A673 (cell line): ENCODE results near the gene PDLIM3. TPM values are rescaled to one million over a fixed set of nuclear protein-coding genes. Genes with fewer than 3 reads are reported as not detected.

Source experiments
- BruUV-seq: library from RNA; stranded (reverse); fragments of 400-500 nt; replicated peaks from 2 replicates; lab custom pipeline; 2021; lab: Mats Ljungman, UMichigan
- CTCF ChIA-PET: fragments of 300-600 bp; sonication (Branson Sonifier 250); formaldehyde crosslinking; loops from one replicate; lab custom pipeline; 2022; ENCODE audit warnings: antibody characterized with exemption; lab: Charles Lee
- POLR2A ChIA-PET: fragments of 300-600 bp; sonication (Branson Sonifier 250); formaldehyde crosslinking; loops from one replicate; lab custom pipeline; 2022; ENCODE audit warnings: antibody characterized with exemption; ENCODE audit not compliant: low non-redundant PET; lab: Charles Lee
- DNase-seq: peaks from one replicate; pipeline ENCODE4 v3.0.0-alpha.2; 2015; ENCODE audit warnings: low spot score
- H3K27ac ChIP-seq: fragments of 200-600 bp; sonication (generic); 2 replicates; pipeline ENCODE4 v1.5.1; 2016; ENCODE audit warnings: mixed run types, low read depth, mild to moderate bottlenecking, mixed read lengths, antibody characterized with exemption, low read length; ENCODE audit not compliant: poor library complexity, severe bottlenecking
- H3K27me3 ChIP-seq: fragments of 200-600 bp; sonication (generic); replicated peaks from 2 replicates; pipeline ENCODE4 v1.6.1; 2017; ENCODE audit warnings: mixed run types, low read depth, mild to moderate bottlenecking, mixed read lengths, antibody characterized with exemption, low read length; ENCODE audit not compliant: insufficient read depth, poor library complexity
- H3K36me3 ChIP-seq: fragments of 200-600 bp; sonication (generic); 2 replicates; pipeline ENCODE4 v1.6.1; 2016; ENCODE audit warnings: mixed run types, mild to moderate bottlenecking, mixed read lengths, antibody characterized with exemption, low read length; ENCODE audit not compliant: insufficient read depth, poor library complexity, severe bottlenecking
- H3K4me1 ChIP-seq: fragments of 200-600 bp; sonication (generic); 2 replicates; pipeline ENCODE4 v1.6.1; 2017; ENCODE audit warnings: mixed run types, mild to moderate bottlenecking, mixed read lengths, antibody characterized with exemption, low read length; ENCODE audit not compliant: insufficient read depth, poor library complexity, severe bottlenecking
- H3K4me3 ChIP-seq: fragments of 200-600 bp; sonication (generic); 2 replicates; pipeline ENCODE4 v1.5.1; 2016; ENCODE audit warnings: low read depth, mixed run types, mild to moderate bottlenecking, mixed read lengths, low read length; ENCODE audit not compliant: poor library complexity, severe bottlenecking
- H3K9me3 ChIP-seq: fragments of 200-600 bp; sonication (generic); 2 replicates; pipeline ENCODE4 v1.6.1; 2016; ENCODE audit warnings: mixed run types, low read depth, mild to moderate bottlenecking, mixed read lengths, antibody characterized with exemption, low read length; ENCODE audit not compliant: poor library complexity, severe bottlenecking
- CTCF ChIP-seq: fragments of 300-800, 200-600 bp; sonication (generic); conservative IDR thresholded peaks from 2 replicates; pipeline ENCODE4 v1.5.1; 2017; ENCODE audit warnings: low read depth, mild to moderate bottlenecking, antibody characterized with exemption, low read length, moderate library complexity, mixed read lengths
- EZH2 ChIP-seq: fragments of 200-600 bp; sonication (generic); IDR thresholded peaks from 2 replicates; pipeline ENCODE4 v1.6.1; 2017; ENCODE audit warnings: borderline replicate concordance, low read depth, mild to moderate bottlenecking, mixed read lengths, antibody characterized with exemption, low read length; ENCODE audit not compliant: poor library complexity, severe bottlenecking
- intact Hi-C: fragments of 100-400 bp; cut with micrococcal nuclease; formaldehyde crosslinking; loops from one replicate; pipeline ENCODE4 v1.10.0; 2022; ENCODE audit not compliant: unreplicated experiment
- total RNA-seq: library from RNA; stranded (reverse); gene quantifications from 2 replicates; pipeline ENCODE4 v1.2.3, GENCODE V29; 2021

Gene PDLIM3
- total RNA-seq, 1 experiment from 2014 or later = not detected

DNA sequence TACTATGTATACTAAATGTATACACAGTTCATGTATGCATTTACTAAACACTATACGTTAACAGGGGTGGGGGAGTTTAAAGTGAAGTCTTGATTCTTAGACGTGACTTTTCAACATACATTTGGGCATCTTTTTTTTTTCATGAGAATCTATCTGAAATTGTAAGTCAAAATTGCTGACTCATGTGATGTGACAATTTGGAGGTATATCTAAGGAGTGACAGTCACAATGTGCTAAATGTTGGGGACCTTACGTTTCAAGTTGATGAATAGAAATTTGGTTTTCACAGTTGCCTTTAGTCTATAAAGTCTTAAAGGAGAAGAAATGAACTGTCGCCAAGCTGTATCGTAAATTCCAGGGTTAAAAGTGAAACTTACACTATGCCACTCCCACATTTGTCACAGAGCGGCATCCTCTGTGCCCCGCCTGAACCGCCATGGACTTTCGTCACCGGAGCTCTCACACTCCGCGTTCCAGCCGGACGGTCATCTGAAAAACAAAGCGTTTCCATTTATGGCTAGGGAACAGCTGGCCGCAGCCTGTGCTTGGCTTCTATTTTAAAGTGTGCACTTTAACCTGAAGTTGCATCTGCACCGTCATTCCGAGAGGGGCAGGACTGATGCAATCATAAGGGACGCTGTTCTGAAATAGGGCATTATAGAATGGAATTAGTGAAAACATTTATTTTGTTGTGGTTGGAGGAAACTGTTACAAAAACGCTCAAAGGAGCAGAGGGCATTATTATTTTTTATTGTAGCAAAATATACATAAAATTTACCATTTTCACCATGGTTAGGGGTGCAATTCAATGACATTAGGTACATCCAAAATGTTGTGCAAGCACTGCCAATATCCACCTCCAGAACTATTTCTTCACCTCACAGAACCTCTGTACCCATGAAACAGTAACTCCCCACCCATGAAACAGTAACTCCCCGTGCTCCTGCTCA, 30.9 kb downstream of the PDLIM3 start:
- DNase-seq = peak; percentile 56

DNA sequence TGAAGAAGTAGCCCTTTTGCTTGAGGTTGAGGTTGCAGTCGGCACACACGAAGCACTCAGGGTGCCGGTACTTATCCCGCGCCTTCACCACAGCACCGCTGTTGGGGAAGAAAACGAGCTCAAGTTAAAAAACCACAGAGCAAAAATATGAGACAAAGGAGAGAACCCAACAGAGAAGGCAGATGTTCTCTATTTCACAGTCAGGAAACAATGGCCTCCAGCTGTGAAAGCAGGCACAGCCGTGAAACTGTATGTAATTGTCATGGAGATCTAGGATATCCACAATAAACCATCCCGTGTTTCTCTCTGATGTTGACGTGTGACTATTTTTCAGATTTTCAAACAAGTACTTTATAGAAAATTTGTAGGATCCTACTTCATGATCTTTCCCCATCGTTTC, 32.9 kb downstream of the PDLIM3 start:
- Histone ChIP-seq H3K36me3 (no peaks in the 10 kb centered on the region), H3K4me1 (no peaks in the 10 kb centered on the region), H3K4me3 (no peak overlapping the region), H3K9me3 (no peaks in the 10 kb centered on the region), H3K27me3 (no peaks in the 10 kb centered on the region), H3K27ac (no peak overlapping the region)
- intact Hi-C loops = no loop called here
- no peak for TF ChIP-seq CTCF
- TF ChIP-seq EZH2 = no peak
- POLR2A ChIA-PET = no interaction called here
- no TSS peak for BruUV-seq
- CTCF ChIA-PET = no interaction called here
- peak; percentile 40 for DNase-seq

More for the DNA sequence above, 30.9 kb downstream of the PDLIM3 start:
- POLR2A ChIA-PET = no interaction called here
- H3K27ac ChIP-seq = no peak overlapping the region
- no peaks in the 10 kb centered on the region for H3K36me3 ChIP-seq
- intact Hi-C loops = no loop called here
- H3K27me3 ChIP-seq = no peaks in the 10 kb centered on the region
- H3K9me3 ChIP-seq = no peaks in the 10 kb centered on the region
- BruUV-seq = no TSS peak
- H3K4me1 ChIP-seq = no peaks in the 10 kb centered on the region
- CTCF ChIA-PET = no interaction called here
- TF ChIP-seq CTCF (no peak), EZH2 (no peak)
- peak overlapping the region; percentile 37 for H3K4me3 ChIP-seq

- CTCF ChIA-PET = no interaction called here
- BruUV-seq = no TSS peak
Measured at GRCh38 chr4:185500576-185500975, 34.7 kb downstream of the PDLIM3 start.

More at GRCh38 chr4:185500576-185500975, 34.7 kb downstream of the PDLIM3 start:
- no peak for DNase-seq
- Histone ChIP-seq H3K4me3 (no peak overlapping the region), H3K36me3 (no peaks in the 10 kb centered on the region), H3K27me3 (no peaks in the 10 kb centered on the region), H3K4me1 (no peaks in the 10 kb centered on the region), H3K27ac (no peak overlapping the region), H3K9me3 (no peaks in the 10 kb centered on the region)
- POLR2A ChIA-PET = no interaction called here
- intact Hi-C loops = no loop called here
- no peak for TF ChIP-seq EZH2
- TF ChIP-seq CTCF = no peak
